HG03442 (cell line): Measurements from ENCODE around the gene SEBOX.
A peak's percentile ranks its signal among the peaks of the same experiment; 100 is the strongest.
"Not testable (repeated sequence)": the region's sequence is repeated elsewhere in the genome, so short reads cannot be mapped to it uniquely, and the experiment has no call there.

Source experiments
- ATAC-seq: cut with Tn5 transposase; IDR thresholded peaks from one replicate; pipeline ENCODE4 v1.9.1; 2021; ENCODE audit warnings: mild to moderate bottlenecking, moderate library complexity; ENCODE audit not compliant: unreplicated experiment

The SEBOX gene

GRCh38 chr17:28342313-28342712, 22.7 kb downstream of the SEBOX start:
- ATAC-seq, result no peak

GRCh38 chr17:28341516-28341915, 23.5 kb downstream of the SEBOX start:
- no peak for ATAC-seq

- no peak for ATAC-seq
Observed at GRCh38 chr17:28340374-28340773, 24.6 kb downstream of the SEBOX start.

- no peak for ATAC-seq
Observed at GRCh38 chr17:28339431-28339830, 25.6 kb downstream of the SEBOX start.

GRCh38 chr17:28338769-28339212, 26.2 kb downstream of the SEBOX start:
- ATAC-seq, result not testable (repeated sequence)

GRCh38 chr17:28338056-28338768, 26.8 kb downstream of the SEBOX start:
- no peak for ATAC-seq

GRCh38 chr17:28335959-28336871, 28.8 kb downstream of the SEBOX start:
- ATAC-seq, result no peak

GRCh38 chr17:28335201-28335958, 29.6 kb downstream of the SEBOX start, which contains the start of the genes IFT20 and TNFAIP1:
TSS of gene IFT20 (minus strand) at chr17:28335472. CDS start at chr17:28331985, 3,487 bp downstream.
TSS of gene TNFAIP1 (plus strand) at chr17:28335761. CDS start at chr17:28339522, 3,761 bp downstream.
- ATAC-seq, result peak; percentile 95

- ATAC-seq, result no peak
Observed at GRCh38 chr17:28334666-28335200, 30.3 kb downstream of the SEBOX start.

GRCh38 chr17:28334171-28334570, 30.8 kb downstream of the SEBOX start:
- no peak for ATAC-seq

- ATAC-seq, result no peak
Observed at GRCh38 chr17:28333083-28333746, 31.8 kb downstream of the SEBOX start.

GRCh38 chr17:28331891-28332420, 33.0 kb downstream of the SEBOX start:
- ATAC-seq, result no peak

GRCh38 chr17:28330671-28331070, 34.3 kb downstream of the SEBOX start:
- no peak for ATAC-seq

GRCh38 chr17:28328325-28328724, 36.7 kb downstream of the SEBOX start:
- no peak for ATAC-seq

- ATAC-seq, result no peak
Observed at GRCh38 chr17:28327709-28328108, 37.3 kb downstream of the SEBOX start.

GRCh38 chr17:28327031-28327607, 37.9 kb downstream of the SEBOX start:
- no peak for ATAC-seq

GRCh38 chr17:28326114-28326513, 38.9 kb downstream of the SEBOX start:
- ATAC-seq, result no peak

- no peak for ATAC-seq
Observed at GRCh38 chr17:28325211-28325610, 39.8 kb downstream of the SEBOX start.

- no peak for ATAC-seq
Observed at GRCh38 chr17:28324781-28325180, 40.2 kb downstream of the SEBOX start.
